HEK293 (cell line): ENCODE results near the gene SLC2A5.
A peak's percentile ranks its signal among the peaks of the same experiment; 100 is the strongest.

Source experiments
- CTCF ChIA-PET: fragments of 350-600 bp; formaldehyde crosslinking; extraction: SDS; loops from one replicate; lab custom pipeline; 2021; ENCODE audit warnings: antibody characterized with exemption; lab: Yijun Ruan, JAX
- POLR2A ChIA-PET: fragments of 300-600 bp; formaldehyde crosslinking; extraction: SDS; loops from one replicate; lab custom pipeline; 2020; ENCODE audit warnings: antibody characterized with exemption, inconsistent platforms; lab: Yijun Ruan, JAX
- H3K27ac ChIP-seq: fragments of 200-500 bp; sonication (Bioruptor generic); 2 replicates; pipeline ENCODE4 v1.5.1; 2014; ENCODE audit warnings: low read depth, low read length, control low read depth, inconsistent platforms; ENCODE audit errors: extremely low read depth
- H3K36me3 ChIP-seq, 2 experiments: fragments of 200-500 bp in 1 of 2; sonication (Bioruptor generic) in 1 of 2; 1 replicate in 1 of 2; 2 replicates in 1 of 2; pipeline ENCODE4 v1.5.1; 2014 to 2017; ENCODE audit warnings: inconsistent platforms in 2 of 2, low read length in 2 of 2; ENCODE audit not compliant: control insufficient read depth in 2 of 2, insufficient read depth in 1 of 2
- H3K4me1 ChIP-seq: fragments of 200-500 bp; sonication (Bioruptor generic); 2 replicates; pipeline ENCODE4 v1.5.1; 2014; ENCODE audit warnings: mild to moderate bottlenecking, low read length, inconsistent platforms; ENCODE audit not compliant: control insufficient read depth, insufficient read depth
- H3K4me3 ChIP-seq: 2 replicates; pipeline ENCODE4 v1.5.1; 2011; ENCODE audit warnings: low read depth, mild to moderate bottlenecking, control low read depth, low read length, moderate library complexity
- H3K9me3 ChIP-seq: fragments of 200-500 bp; sonication (Bioruptor generic); 2 replicates; pipeline ENCODE4 v1.5.1; 2014; ENCODE audit warnings: low read depth, low read length, inconsistent platforms; ENCODE audit not compliant: control insufficient read depth, insufficient read depth
- IKZF3 ChIP-seq: fragments of 450-650 bp; IDR thresholded peaks from 2 replicates; pipeline ENCODE4 v1.5.0; 2018; ENCODE audit warnings: missing biosample characterization, mild to moderate bottlenecking, missing genetic modification characterization, moderate library complexity
- SALL2 ChIP-seq: fragments of 450-650 bp; formaldehyde crosslinking; IDR thresholded peaks from 2 replicates; pipeline ENCODE4 v1.5.0; 2017; ENCODE audit warnings: missing biosample characterization, mild to moderate bottlenecking, missing genetic modification characterization, borderline replicate concordance
- ZEB2 ChIP-seq: fragments of 450-650 bp; formaldehyde crosslinking; IDR thresholded peaks from 2 replicates; pipeline ENCODE4 v1.5.1; 2016; ENCODE audit warnings: missing biosample characterization, missing genetic modification characterization
- ZNF280D ChIP-seq: fragments of 450-650 bp; formaldehyde crosslinking; IDR thresholded peaks from 2 replicates; pipeline ENCODE4 v1.5.1; 2016; ENCODE audit warnings: missing biosample characterization, missing genetic modification characterization
- ZNF362 ChIP-seq: fragments of 450-650 bp; formaldehyde crosslinking; IDR thresholded peaks from 2 replicates; pipeline ENCODE4 v1.5.1; 2016; ENCODE audit warnings: missing biosample characterization, missing genetic modification characterization
- ZNF624 ChIP-seq: fragments of 450-650 bp; formaldehyde crosslinking; IDR thresholded peaks from 2 replicates; pipeline ENCODE4 v1.5.1; 2017; ENCODE audit warnings: missing biosample characterization, missing genetic modification characterization
- ZNF830 ChIP-seq: fragments of 450-650 bp; IDR thresholded peaks from 2 replicates; pipeline ENCODE4 v1.5.0; 2018; ENCODE audit warnings: missing biosample characterization, missing genetic modification characterization, low read depth, mild to moderate bottlenecking, moderate library complexity
- ZXDB ChIP-seq: fragments of 450-650 bp; formaldehyde crosslinking; IDR thresholded peaks from 2 replicates; pipeline ENCODE4 v1.5.1; 2016; ENCODE audit warnings: missing biosample characterization, missing genetic modification characterization

Gene SLC2A5

GRCh38 chr1:9081473-9081872, 12.0 kb upstream of the SLC2A5 start:
- Histone ChIP-seq H3K4me3 (no peak overlapping the region), H3K4me1 (peaks cover 4% of the 10 kb centered on the region), H3K9me3 (no peaks in the 10 kb centered on the region), H3K27ac (no peak overlapping the region), H3K36me3 (no peaks in the 10 kb centered on the region)
- no peak for TF ChIP-seq ZNF624 (tag by site-specific recombination)
- CTCF ChIA-PET, result interaction anchor here (0.6 to 1.0 kb wide), 2 partner anchors 29 to 502 kb away, joined by 3 to 4 read pairs; no protein-coding TSS in a partner anchor
- POLR2A ChIA-PET, result interaction anchor here (1.1 kb wide), 1 partner anchor 153 kb away, joined by 3 read pairs; the partner anchor contains the start of gene H6PD

GRCh38 chr1:9080705-9081291, 11.4 kb upstream of the SLC2A5 start:
- H3K4me3 ChIP-seq, result no peak overlapping the region
- TF ChIP-seq IKZF3 (tag by site-specific recombination) (no peak), ZNF362 (tag by site-specific recombination) (peak; percentile 39; the same call in 1 of the 2 replicates)
- POLR2A ChIA-PET, result interaction anchor here (1.1 kb wide), 1 partner anchor 154 kb away, joined by 3 read pairs; the partner anchor contains the start of gene H6PD
- peaks cover 4% of the 10 kb centered on the region for H3K4me1 ChIP-seq
- no peak overlapping the region for H3K27ac ChIP-seq
- H3K9me3 ChIP-seq, result no peaks in the 10 kb centered on the region
- CTCF ChIA-PET, result interaction anchor here (0.6 to 1.1 kb wide), 4 partner anchors 11 to 502 kb away, joined by 3 to 5 read pairs (median 4); no protein-coding TSS in a partner anchor
- no peaks in the 10 kb centered on the region for H3K36me3 ChIP-seq

GRCh38 chr1:9079988-9080704, 10.7 kb upstream of the SLC2A5 start:
- POLR2A ChIA-PET, result interaction anchor here (1.1 kb wide), 1 partner anchor 154 kb away, joined by 3 read pairs; the partner anchor contains the start of gene H6PD
- Histone ChIP-seq H3K27ac (no peak overlapping the region), H3K4me3 (no peak overlapping the region), H3K9me3 (no peaks in the 10 kb centered on the region), H3K36me3 (no peaks in the 10 kb centered on the region), H3K4me1 (peaks cover 7% of the 10 kb centered on the region)
- TF ChIP-seq ZNF280D (tag by site-specific recombination) (no peak), SALL2 (tag by site-specific recombination) (no peak), ZXDB (tag by site-specific recombination) (no peak), ZNF830 (no peak)
- CTCF ChIA-PET, result interaction anchor here (0.8 to 1.1 kb wide), 3 partner anchors 10 to 151 kb away, joined by 3 to 5 read pairs (median 4); no protein-coding TSS in a partner anchor

GRCh38 chr1:9078752-9079500, 9.5 kb upstream of the SLC2A5 start:
- Histone ChIP-seq H3K36me3 (no peaks in the 10 kb centered on the region), H3K4me1 (peaks cover 7% of the 10 kb centered on the region), H3K9me3 (no peaks in the 10 kb centered on the region), H3K4me3 (no peak overlapping the region), H3K27ac (no peak overlapping the region)
- no peak for TF ChIP-seq ZEB2 (tag by site-specific recombination)
- ChIA-PET CTCF (no interaction called here), POLR2A (no interaction called here)
